Mucosa of descending colon (tissue), 3 donors: ENCODE results near the gene C19orf38. TPM values are rescaled to one million over a fixed set of nuclear protein-coding genes. Genes with fewer than 3 reads are reported as not detected.
A peak's percentile ranks its signal among the peaks of the same experiment; 100 is the strongest.
"Not testable (repeated sequence)": the region's sequence is repeated elsewhere in the genome, so short reads cannot be mapped to it uniquely, and the experiment has no call there.

Experiments used
- ATAC-seq: fragments of 200-7000 bp; cut with Tn5 transposase; one replicate; pipeline ENCODE4 v1.9.1; 2020; ENCODE audit warnings: mild to moderate bottlenecking, moderate library complexity
- DNase-seq, 3 donors: peaks; one replicate each; pipeline ENCODE4 v3.0.0-alpha.2; 2020
- H3K36me3 ChIP-seq: fragments of 200-600 bp; one replicate; pipeline ENCODE4 v1.8.0; 2021; ENCODE audit warnings: low read depth, mild to moderate bottlenecking
- H3K4me1 ChIP-seq: fragments of 200-600 bp; one replicate; pipeline ENCODE4 v1.8.0; 2021; ENCODE audit warnings: low read depth, mild to moderate bottlenecking
- H3K4me3 ChIP-seq: fragments of 200-600 bp; one replicate; pipeline ENCODE4 v1.8.0; 2021; ENCODE audit warnings: mild to moderate bottlenecking
- H3K9me3 ChIP-seq: fragments of 200-600 bp; one replicate; pipeline ENCODE4 v1.8.0; 2021; ENCODE audit warnings: mild to moderate bottlenecking
- CTCF ChIP-seq: fragments of 200-600 bp; IDR thresholded peaks from one replicate; pipeline ENCODE4 v1.8.0; 2022; ENCODE audit warnings: antibody characterized with exemption, mild to moderate bottlenecking
- intact Hi-C, 2 donors: fragments of 100-400 bp; cut with DNase I in 1 of 2; cut with micrococcal nuclease in 1 of 2; formaldehyde crosslinking; loops; one replicate each; pipeline versions ENCODE4 v1.11.0 to v1.11.1; 2022; cut with DNase I, micrococcal nuclease
- total RNA-seq, 3 donors: library from RNA; stranded (reverse); fragmentation: NEBNext Ultra II Directional in 2 of 3; extraction: Animal tissue kit (Norgen Biotek cat#: 25700) in 2 of 3; gene quantifications; one replicate each; pipeline versions ENCODE4 v1.2.1 to v1.2.4, GENCODE V29; 2021 to 2023
- donor health status: DM: no; HTN: no; CAD: no; lungs with moderate emphysema.
- donor health status: DM: no; HTN: no; CAD: no.
- donor health status: DM: no; HTN: yes; CAD: no.

The C19orf38 gene
- total RNA-seq, 3 donors from 2014 or later, result 0.64 to 1.9 (median 0.73) TPM

GRCh38 chr19:10836479-10837330 lies 11.5 kb upstream of the C19orf38 start:
- Histone ChIP-seq H3K36me3 (peaks cover 9% of the 10 kb centered on the region), H3K9me3 (peaks cover 2% of the 10 kb centered on the region), H3K4me1 (peaks cover 7% of the 10 kb centered on the region), H3K4me3 (peak overlapping the region; percentile 47)
- DNase-seq, result peak; percentile 88 to 92 (median 89)
- intact Hi-C loops, result no loop called here
- peak; percentile 54 for ATAC-seq
- no peak for TF ChIP-seq CTCF

- not testable (repeated sequence) for ATAC-seq, H3K4me1 ChIP-seq
Measured at GRCh38 chr19:10837649-10838048, 10.6 kb upstream of the C19orf38 start.

GRCh38 chr19:10838377-10838776 lies 9.8 kb upstream of the C19orf38 start:
- peaks cover 2% of the 10 kb centered on the region for H3K9me3 ChIP-seq
- no peak for ATAC-seq
- TF ChIP-seq CTCF, result no peak
- intact Hi-C loops, result no loop called here
- no peak overlapping the region for H3K4me3 ChIP-seq
- no peaks in the 10 kb centered on the region for H3K36me3 ChIP-seq
- peaks cover 7% of the 10 kb centered on the region for H3K4me1 ChIP-seq
- no peak for DNase-seq

More at GRCh38 chr19:10837649-10838048, 10.6 kb upstream of the C19orf38 start:
- intact Hi-C loops, H3K36me3 ChIP-seq, H3K4me3 ChIP-seq, H3K9me3 ChIP-seq, DNase-seq: not testable (repeated sequence)

GRCh38 chr19:10839114-10840050 lies 8.8 kb upstream of the C19orf38 start:
- H3K4me3 ChIP-seq, result no peak overlapping the region
- H3K36me3 ChIP-seq, result no peaks in the 10 kb centered on the region
- TF ChIP-seq CTCF, result no peak
- ATAC-seq, result no peak
- DNase-seq, result no peak
- intact Hi-C loops, result no loop called here
- H3K9me3 ChIP-seq, result peaks cover 2% of the 10 kb centered on the region
- peaks cover 7% of the 10 kb centered on the region for H3K4me1 ChIP-seq

GRCh38 chr19:10842788-10843187 lies 5.4 kb upstream of the C19orf38 start:
- H3K4me1 ChIP-seq, result no peaks in the 10 kb centered on the region
- ATAC-seq (no peak), DNase-seq (no peak)
- no peak overlapping the region for H3K4me3 ChIP-seq
- no peaks in the 10 kb centered on the region for H3K9me3 ChIP-seq
- no peaks in the 10 kb centered on the region for H3K36me3 ChIP-seq
- no peak for TF ChIP-seq CTCF
- intact Hi-C loops, result no loop called here
